Hepatocyte (in vitro differentiated cells): ENCODE measurements around the gene CACNA1C.

Experiments used
- CTCF ChIP-seq: fragments of 200-600 bp; sonication (generic); IDR thresholded peaks from 2 replicates; pipeline ENCODE4 v1.5.1; 2016; ENCODE audit warnings: antibody characterized with exemption, mild to moderate bottlenecking; ENCODE audit not compliant: poor library complexity
- EZH2 ChIP-seq: fragments of 200-600 bp; sonication (generic); IDR thresholded peaks from 2 replicates; pipeline ENCODE4 v1.6.1; 2016; ENCODE audit warnings: antibody characterized with exemption, mild to moderate bottlenecking, borderline replicate concordance
- EZH2phosphoT487 ChIP-seq: fragments of 200-600 bp; sonication (generic); IDR thresholded peaks from one replicate; pipeline ENCODE4 v1.6.1; 2018; ENCODE audit warnings: antibody characterized with exemption, mild to moderate bottlenecking, low read depth, moderate library complexity; ENCODE audit not compliant: unreplicated experiment, severe bottlenecking

GRCh38 chr12:2405039-2405438 lies 352.3 kb downstream of the CACNA1C start:
- TF ChIP-seq EZH2 (no peak), CTCF (no peak), EZH2phosphoT487 (no peak)
